CD4-positive, alpha-beta T cell treated with Interleukin-4 for 4 hours (primary cell): ENCODE data around the gene ITPKB.

Experiments used
- DNase-seq: peaks from one replicate; pipeline ENCODE4 v3.0.0-alpha.2; 2020

The ITPKB gene

DNA sequence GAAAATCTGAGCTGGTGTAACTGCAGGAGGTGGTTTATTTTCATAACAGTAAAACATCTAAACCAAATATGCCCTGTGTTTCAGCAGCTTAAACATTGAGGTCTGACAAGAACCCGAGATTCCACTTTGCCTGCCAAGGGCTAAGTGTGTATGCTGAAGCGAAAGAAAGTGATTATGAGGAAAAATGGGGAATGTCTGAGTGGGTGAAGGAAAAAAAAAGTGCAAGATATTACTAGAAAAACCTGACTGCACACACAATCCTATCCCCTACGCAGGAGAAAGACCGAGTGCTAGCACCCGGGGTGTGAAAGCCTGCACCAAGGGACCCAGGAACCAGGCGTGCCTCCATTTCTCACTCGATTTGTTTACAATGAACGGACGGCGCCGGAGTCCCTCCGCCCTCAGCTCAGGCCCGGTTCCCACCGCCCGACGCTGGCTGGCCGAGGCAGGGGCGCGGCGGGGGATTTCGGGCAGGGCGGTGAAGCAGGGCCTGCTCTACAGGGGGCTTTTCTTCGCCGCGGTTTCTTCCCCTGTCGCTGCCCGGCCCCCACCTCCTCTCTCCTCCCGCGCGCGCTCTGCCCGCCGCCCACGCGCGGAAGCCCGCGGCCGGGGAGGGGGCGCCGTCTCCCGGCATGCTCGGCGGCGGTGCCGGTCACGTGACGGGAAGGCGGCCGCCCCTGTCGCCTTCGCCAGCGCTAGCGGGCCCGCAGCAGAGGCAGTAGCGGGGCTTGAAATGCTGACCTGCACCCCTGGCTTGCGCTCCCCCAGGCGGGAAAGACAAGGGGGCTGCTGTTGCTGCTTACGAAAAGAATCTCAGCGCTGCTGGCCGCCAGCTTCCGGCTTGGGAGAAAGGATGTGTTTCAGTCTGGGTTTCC, 35.9 kb downstream of the ITPKB start:
- DNase-seq: peak; percentile 69

DNA sequence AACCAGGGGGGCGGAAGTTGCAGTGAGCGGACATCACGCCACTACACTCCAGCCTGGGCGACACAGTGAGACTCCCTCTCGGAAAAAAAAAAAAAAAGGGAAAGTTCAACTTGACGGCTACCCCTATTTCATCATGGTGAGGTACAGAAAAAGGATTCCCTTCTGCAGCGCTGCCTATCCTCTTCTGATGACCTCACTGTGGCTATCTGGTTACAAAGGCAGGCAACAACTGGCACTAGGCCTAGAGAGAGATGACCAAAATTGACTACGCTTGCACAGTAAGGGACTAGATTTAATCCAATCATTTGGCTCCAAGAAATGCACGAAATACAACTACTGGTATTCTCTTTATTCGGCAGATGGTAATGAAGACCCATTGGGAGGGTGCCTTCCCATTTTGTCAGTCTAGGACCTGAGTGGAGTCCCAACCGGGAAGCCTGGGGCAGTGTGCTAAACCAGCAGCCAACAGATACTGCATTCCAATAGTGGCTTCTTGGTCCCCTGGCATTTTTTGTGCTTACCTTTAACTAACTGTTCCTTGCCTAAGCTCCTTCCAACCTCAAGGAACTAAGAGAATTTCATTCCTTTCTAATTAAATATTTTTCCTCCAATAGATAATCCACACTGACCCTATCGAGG, 36.6 kb downstream of the ITPKB start:
- no peak for DNase-seq

DNA sequence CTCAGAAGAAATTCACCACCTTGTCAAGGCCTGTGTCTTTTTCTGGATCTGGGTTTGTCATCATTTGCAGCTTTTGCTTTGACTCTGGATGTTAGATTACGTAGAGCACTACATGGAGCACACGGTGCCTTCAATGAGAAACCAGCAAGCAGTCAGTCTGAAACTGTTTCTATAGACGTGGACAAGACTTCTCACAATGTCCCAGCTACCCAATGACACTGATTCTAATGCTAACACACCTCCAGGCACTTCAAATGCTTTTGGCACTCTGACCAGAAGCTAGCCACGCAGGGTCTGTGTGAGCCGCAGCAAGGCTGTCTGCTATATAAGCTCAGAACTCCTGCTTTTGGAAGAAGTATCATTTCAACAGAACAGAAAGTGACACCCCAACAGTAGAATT, 38.2 kb downstream of the ITPKB start:
- DNase-seq: no peak

DNA sequence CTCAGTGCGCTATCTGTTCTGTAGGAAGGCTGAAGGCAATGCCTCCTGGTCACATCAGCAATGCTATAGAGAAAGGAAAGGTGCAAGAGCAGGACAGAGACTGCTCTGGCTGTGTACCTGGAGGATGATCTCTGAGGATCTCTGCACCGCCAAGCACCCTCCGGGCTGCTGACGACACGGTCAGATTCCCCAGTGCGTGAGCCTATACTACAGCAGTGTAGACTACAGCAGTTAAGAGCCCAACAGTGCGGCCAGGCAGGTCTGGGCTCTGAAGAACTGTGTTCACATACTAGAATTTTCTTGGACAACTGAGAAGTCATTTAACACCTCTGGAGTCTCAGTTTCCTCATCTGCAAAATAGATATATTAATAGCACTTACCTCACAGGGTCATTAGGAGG, 39.9 kb downstream of the ITPKB start:
- no peak for DNase-seq

DNA sequence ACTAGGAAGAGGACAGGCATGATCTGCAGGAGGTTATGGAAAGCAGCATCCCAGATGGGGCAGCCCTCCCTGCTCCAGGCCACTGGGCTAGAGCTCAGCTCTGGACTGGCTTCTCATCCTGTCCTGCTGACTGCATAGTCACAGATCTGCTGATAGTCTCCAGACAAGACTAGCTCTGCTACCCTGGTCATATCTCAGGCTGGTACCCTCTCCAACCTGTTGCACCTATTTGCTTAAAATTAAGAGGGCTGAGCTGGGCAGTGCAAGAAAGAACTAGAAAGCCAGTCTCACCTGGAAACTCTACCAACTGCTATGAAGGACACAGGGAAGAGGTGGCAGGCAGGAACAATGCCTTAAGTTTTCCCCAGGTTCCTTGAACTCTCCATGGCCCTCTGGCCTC, 40.4 kb downstream of the ITPKB start:
- no peak for DNase-seq

DNA sequence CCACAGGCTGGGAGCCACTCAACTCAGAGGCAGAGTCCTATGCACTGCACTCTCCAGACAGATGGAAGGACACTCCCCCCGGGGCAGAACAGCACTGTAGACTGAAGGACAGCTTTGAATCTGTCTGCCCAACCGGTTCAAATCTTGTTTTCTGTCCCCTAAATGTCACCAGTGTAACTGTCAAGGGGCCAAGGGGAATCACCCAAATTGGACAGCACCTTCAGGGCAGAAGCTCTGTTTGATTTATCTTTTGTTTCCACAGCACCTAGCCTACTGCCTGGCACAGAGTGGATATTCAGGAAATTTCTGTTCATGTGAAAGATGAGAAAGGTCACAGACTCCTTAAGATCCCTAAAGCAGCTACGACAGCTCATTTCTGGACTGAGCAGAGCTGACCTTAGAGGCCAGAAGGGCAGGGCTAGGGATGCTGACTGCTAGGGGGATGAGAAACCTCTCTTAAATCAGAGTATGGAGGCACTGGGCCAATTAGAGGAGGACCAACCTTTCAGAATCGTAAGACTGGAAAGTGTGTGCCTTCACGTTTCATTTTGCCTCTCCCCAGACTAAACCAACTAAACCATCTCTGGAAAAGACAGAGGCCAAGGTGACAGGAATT, 41.0 kb downstream of the ITPKB start:
- no peak for DNase-seq

DNA sequence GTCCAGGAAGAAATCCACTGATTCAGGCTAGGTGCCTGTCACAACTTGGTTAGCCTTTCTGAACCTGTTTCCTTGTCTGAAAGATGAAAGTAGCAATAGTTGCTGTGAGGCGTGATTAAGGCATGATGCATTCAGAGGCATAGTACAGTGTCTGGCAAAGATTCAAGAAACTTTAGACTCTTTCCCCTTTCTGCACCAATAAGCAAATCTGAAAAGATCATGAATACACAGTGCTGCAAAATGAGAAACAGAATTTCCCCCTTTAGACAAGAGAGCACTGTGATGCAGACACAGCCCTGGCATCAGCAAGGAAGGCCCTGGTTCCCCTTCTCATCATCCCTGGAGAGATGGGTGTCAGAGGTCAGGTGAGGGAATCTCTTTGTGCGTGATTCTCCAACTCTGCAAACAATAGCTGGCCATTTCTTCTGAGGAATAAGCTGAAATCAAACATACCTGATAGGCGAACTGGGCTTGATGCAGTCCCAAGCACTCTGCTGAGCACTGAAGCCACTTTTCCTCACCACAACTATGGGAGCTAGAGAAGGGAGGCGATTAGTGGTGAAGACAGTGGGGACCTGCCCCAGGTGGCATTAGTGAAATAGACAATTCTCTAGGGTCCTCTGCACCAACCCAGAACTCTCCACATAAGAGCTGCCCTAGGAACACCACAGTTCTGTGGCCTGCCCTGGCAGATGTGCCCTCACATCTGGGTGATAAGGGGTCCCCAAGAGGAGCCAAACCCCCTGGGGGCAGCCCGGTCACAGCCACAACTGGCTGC, 41.7 kb downstream of the ITPKB start:
- peak; percentile 61 for DNase-seq

DNA sequence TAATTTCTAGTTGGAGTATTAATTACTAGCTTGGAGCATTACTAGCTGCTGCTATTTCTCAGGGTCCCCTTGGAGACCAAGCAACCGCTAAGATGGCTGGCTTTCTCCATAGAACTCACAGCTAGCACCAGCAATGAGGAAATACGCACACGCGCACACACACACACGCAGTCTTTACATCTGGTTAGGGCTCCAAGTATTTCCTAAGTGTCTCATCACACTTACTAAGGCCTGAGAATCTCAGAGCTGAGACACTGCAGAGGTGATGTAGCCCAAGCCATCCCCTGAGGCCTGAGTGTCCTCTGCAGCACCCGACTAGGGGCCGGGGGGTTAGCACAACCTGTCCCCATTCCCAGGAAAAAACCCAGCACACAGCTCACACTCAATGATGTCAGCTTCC, 42.5 kb downstream of the ITPKB start:
- no peak for DNase-seq

DNA sequence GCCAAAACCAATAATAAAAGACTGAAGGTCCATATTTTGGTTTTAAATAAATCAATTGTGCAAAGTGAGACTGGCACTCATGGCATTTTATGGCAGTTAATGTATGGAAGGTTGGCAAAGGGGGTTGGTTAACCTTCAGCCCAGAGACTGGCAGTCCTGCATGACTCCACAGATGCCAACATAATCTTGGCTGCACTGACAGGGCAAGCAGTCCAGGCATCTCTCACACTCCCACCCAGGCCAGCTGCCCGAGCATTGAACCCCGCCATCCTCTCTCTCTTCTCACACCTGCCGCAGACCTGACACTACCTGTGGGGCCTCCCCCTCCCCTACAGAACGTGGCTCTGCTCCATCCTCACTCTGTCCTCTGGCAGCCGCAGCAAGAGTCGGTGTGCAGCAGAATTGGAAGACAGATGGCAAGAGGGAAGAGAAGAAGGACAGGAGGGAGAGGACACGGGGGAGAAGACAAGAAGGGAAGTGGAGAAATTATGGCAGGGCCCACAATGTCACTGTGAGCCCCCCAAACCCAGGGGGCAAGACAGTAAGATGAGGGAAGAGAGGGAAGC, 43.7 kb downstream of the ITPKB start:
- no peak for DNase-seq

DNA sequence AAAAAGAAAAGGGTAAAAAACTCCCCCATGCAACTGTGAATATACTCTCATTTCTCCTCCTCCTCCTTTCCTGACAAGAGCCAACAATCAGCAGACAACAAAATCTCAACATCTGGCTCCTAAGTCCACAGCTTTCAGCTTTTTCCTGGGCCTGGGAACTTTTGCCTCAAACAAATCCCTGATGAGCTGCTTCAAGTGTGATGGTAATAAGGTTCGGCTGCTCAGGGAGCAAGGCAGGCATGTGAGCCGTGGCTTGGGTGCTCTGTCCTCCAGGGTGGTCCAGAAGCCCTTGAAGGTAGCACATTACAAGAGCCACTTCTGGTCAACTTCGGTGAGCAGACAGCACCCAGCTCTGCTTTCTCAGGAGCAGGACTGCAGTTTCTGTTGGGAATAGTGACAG, 46.3 kb downstream of the ITPKB start:
- DNase-seq: no peak

DNA sequence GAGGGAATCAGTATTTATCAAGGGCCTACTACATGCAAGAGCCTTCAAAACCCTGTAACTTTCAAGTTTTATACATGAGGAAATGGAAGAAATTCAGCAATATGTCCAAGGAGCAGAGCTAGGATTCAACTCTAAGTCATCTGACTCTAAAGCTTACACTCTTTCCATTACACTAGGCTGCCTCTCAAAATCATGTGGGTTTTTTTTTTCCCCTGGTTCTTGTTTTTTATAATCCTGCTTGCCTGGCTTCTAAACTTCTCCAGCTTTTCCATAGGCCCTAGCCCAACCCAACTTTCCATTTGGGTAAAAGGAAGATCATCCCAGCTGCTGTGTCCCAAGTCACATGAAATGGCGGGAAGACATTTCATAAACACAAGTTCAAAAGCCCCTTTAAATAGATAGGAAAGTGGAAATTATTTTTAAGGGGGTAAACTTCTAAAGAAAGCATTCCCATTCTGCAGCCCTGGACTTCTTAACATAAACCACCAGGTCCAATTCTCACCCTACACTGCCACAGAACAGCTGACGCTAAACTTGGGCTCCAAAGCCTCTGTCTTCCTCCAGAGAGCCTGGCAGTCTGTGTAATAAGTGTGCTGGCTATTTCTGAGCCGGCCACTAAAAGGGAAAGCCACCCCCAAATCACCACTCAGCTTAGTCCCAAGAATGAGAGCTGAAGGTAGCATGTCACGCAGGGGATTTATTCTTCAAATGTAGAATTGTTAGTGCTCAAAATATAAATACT, 46.9 kb downstream of the ITPKB start:
- DNase-seq: no peak

DNA sequence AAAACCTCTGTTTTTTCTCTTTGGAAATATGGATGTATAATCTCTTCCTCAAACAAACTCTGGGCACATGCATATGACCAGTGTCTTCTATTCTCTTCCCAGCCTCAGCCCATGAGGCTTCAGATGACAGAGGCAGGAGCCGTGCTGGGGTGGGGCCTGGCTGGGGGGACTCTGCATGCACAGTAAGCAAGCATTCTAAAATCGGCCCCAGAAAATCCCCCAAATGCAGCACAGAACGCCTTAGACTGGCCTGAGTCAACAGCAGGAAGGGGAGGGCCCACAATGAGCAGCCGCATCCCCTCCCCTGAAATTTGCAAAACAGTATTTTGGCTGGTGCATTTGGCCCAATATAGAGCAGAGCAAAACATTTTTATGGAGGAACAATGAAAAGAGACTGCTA, 47.8 kb downstream of the ITPKB start:
- DNase-seq: peak; percentile 76

DNA sequence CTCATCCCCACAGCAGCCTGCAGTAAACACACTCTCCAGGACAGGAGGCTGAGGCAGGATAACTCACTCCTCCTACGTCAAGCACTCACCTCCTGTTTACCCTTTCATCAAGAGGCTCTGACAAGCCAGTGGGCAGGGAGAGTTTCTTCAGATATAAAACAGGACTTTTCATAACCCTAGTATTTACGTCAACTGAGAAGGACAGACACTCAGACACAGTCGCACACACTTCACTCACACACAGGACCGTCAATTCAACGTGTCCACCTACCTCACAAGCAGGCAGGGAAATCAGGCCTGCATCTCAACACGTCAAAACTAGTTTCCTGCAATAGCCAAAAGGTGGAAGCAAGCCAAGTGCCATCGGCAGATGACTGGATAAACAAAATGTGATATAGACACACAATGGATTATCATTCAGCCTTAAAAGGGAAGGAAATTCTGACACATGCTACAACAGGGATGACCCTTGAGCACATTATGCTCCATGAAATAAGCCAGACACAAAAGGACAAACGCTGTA, 48.6 kb downstream of the ITPKB start:
- peak; percentile 26 for DNase-seq

DNA sequence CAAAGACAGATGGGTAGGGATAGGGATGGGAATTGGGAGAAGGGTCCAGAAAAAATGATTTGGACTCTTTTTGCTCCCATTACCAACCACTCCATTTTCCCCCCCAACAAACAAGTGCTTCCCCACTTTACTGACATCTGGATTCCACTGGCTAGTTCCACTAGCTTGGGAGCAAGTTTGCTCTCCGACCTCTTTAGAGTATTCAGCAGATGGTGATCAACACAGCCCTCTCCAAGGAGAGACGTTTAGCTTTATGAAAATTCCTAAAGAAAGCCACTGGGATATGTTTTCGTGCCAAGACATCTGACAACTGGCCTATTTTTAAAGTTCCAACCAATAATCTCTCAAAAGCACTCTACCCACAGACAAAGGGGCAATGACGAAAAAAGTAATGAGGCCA, 50.3 kb downstream of the ITPKB start:
- no peak for DNase-seq

DNA sequence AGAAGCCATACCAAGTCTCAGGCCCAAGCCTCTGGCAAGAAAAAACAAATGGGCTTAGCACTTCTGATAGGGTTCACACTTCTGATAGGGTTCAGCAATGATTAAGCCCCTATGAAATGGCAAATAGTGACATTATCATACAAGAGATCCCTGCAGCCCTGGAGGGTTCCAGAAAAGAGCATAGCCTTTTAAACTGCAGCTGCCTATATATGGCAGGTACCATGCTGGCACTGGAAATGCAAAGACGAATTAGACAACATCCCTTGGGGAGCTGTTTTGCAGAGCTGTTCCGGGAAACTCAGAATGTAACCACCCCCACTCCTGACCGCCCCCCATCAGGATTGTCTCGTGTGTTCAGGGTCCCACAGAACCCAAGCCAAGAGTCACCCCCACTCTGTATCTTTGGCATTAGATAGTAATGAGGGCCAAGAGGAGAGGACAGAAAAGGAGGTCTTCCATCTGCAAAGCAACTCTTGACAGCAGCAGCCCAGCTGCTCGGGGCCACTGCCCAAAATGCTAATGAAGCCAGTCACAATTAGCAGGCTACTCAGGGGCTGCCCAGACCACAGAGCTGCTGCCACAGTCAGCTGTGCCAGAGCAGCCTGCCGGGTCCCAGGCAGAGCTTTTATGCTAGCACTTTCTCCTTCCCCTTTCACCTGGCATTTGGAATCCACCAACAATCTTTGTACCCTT, 50.9 kb downstream of the ITPKB start:
- DNase-seq: no peak

DNA sequence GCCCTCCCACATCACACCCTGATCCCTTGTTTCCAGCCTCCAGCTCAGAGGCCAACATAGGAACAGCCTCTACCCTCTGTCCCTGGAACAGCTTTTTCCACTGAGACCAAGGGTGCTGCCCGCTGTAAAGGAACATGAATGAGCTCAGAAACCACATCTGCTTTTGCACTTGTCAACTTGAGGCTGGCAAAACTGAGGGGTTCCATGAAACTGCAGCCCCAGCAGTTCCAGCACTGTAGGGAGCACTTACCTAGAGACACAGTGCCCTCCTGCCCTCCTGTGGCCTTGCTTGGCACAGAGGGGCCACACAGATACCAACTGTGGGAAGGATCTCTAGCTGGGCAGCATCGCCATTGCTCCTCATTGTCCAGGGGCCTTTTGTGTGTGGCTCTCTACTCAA, 51.7 kb downstream of the ITPKB start:
- DNase-seq: peak; percentile 51

DNA sequence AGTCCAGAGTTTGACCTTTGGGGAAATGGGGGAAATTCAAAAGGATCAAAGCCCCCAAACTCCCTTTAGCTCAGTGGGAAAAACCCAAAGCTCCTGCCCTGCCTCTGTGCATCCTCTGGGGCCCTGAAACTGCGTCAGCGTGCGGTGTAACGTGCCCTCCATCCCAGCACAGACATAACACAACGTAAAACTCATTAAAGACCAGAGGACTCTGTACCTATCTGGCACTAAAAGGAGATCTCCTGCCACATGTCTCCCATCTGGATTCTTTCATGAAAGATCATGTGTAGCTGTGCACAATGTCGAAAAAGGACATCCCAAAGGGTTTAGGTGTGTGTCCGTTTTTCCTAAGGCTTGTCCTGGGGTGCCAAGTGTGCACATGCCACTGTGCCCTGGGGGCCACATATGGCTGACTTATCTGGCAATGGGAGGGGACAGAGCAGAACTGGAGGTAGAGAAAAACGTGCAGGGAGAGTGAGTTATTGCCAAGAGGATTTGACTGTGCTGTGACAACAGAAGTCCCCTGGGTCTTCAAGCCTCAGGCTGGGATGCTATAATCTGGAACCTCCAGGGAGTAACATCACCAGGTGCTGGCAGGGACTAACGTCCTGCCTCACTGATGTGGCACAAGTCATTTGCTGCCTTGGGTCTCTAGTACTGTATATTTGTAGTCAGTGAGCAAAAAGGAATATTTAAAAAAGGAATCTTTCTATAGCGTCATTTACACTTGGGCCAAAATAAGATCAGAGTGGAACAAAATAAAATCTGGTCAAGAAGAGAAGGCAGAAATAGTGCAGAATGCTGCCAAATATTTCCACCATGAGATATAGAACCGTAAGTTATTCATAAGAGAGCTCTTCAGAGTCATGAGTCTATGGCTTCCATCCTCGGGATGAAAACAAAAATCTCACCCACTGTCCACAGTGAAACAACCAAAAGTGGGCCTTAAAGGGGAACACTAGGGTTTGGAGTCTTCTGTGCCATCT, 52.3 kb downstream of the ITPKB start:
- DNase-seq: no peak

DNA sequence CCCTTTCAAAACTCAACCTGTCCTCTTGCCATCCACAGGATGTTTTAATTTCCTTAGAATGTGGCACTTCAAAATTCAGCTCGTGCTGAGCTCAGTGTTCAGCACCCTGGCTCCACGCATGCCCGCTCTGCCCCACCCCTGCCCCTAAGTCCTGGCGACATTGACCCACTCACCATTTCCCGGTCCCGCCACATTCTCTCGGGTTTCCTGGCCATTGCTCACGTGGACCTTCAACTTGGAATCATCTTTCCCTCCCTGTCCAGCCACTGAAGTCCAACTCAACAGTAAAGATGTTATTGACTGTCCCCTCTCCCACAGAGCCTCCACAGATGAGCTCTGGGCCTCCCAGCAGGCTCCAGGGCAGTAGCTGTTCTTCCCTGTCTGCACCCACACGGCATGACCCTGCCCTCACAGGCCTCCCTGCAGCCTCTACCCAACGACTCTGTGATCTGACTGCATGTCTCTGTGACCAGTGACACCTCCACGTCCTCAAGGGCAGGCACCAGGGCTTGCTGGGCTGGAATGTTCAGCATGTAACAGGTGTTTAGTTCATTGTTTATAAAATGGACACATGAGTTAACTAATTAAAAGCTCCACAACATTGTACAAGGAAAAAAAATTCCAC, 53.8 kb downstream of the ITPKB start:
- DNase-seq: no peak

DNA sequence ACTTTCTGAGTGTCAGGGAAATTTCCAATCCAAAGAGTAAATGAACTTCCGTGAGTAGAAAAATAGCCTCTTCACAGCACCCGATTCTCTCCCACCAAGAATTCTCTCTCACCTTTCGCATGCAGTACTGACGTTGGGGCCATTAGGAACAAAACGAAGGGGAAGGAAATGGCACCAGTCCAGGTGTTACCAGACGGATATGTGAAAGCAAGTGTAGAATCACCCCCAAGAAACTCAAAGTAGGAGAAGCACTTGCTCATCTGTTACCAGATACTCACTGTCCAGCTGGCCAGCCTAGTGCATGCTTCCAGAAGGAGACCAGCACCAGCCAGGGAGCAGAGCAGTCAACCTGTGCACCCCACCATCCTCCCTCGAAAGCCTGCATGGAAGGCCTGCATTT, 55.1 kb downstream of the ITPKB start:
- DNase-seq: no peak
